HG02970 (cell line): ENCODE results near the gene SOX10.

Experiments
- ATAC-seq: cut with Tn5 transposase; IDR thresholded peaks from one replicate; pipeline ENCODE4 v1.9.1; 2021; ENCODE audit warnings: mild to moderate bottlenecking, moderate library complexity, moderate number of reproducible peaks; ENCODE audit not compliant: unreplicated experiment, low FRiP score

Gene SOX10

GRCh38 chr22:37983860-37984791, at the start of gene SOX10:
Gene SOX10, minus strand, starts transcription at chr22:37984555. Its CDS starts 771 bp downstream, at chr22:37983784.
- no peak for ATAC-seq

- ATAC-seq, result no peak
These were observed 49.3 kb upstream of the SOX10 start for GRCh38 chr22:38033522-38034277.

DNA sequence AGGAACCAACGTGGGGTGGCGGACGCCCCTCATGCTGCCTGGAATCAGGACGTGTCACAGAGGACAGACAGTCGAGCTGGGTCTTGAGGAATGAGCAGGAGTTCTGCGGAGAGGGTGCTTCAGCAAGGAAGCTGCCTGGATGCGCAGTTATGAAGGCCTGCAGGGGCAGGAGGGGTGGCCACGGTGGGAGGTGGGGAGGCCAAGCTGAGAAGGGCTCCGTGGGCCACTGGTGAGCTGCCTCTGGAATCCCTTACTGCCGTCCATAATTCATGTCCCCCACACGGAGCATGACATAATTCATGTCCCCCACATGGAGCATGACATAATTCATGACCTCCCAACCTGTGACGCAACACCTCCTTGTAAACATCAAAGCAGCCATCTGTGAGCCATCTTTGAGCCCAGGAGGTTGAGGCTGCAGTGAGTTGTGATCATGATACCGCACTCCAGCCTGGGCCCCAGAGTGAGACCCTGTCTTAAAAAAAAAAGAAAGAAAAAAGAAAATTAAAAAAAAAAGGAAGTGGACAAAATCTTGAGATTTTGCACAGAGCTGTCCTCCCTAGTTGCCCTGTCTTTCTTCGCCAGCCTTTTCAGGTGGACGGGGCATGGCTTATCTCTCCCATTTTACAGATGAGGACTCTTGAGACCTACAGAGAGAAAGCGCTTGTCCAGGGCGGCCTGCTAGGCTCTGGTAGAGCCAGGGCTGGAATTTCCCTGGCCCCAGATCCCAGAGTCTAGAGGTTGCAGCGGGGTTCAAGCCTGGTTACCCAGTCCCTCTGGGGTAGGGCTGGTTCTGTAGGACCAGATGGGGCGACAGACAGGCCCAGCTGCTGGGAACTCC, 48.5 kb upstream of the SOX10 start:
- ATAC-seq, result no peak

GRCh38 chr22:38031491-38031890, 47.1 kb upstream of the SOX10 start:
- no peak for ATAC-seq

- no peak for ATAC-seq
These were observed 46.2 kb upstream of the SOX10 start for GRCh38 chr22:38030311-38031133.

- no peak for ATAC-seq
These were observed 45.5 kb upstream of the SOX10 start for GRCh38 chr22:38029901-38030300.

DNA sequence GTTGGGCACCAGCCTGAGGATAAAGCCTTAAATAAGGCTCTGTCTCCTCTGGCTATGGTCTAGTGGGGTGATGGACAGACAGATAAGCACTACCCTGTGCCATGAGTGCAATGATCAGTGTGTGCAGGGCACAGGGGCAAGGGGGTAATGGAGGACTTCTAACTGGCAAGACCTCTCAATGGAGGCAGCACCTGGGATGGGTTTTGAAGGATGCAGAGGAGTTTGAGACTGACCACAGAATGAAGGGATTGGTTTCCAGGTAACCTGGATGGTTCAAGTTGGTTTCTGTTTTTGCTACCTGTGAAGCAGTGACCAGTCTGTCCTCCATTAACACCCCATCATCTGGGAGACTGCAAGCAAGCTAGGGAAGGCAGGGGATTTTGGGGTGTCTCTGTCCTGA, 45.0 kb upstream of the SOX10 start:
- ATAC-seq, result no peak

GRCh38 chr22:38028344-38029130, 44.2 kb upstream of the SOX10 start:
- ATAC-seq, result no peak

- ATAC-seq, result no peak
These were observed 43.1 kb upstream of the SOX10 start for GRCh38 chr22:38027487-38027886.

DNA sequence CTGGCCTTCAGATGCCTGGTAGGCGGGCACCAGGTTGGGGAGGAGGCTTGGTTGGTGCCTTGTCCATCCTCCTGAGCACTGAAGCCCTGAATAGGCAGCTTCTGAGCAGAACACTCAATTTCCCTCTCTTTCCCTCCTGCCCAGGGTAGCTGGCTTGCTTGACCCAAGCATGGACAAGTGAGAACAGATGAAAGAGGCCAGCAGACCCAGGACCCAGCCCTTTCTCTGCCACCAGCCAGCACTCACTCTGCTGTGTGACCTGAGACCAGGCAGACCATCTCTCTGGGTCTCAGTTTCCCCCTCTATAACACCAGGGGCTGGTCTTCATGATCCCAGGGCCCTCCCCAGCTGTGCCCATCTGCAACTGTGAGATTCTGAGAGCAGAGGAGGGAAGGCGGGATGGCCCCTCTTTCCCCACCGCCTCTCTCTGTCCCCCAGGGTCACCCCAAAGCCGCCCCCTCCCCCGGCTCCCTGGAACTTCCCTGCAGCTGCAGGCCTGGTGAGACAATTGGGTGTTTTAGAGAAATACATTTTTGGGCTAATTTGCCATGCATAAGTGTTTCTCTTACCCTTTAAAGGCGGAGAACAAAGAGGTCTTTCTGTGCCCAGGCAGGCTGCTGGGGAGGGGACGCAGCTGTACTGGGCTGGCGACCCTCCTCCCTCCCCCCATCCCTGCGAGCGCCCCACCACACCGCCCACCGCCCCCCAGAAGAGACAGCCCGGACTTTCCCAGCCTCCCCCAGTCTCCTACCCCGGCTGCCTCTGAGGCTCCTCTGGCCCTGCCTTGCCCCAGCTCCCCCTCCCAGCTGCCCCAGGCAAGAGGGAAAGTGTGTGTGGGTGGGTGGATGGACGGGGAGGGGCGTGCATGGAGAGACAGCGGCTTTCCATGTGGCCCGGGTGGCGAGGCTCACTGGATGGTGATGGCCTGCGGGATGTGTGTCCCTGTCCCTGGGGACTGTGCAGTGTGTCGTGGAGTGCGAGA, 42.1 kb upstream of the SOX10 start:
- ATAC-seq, result no peak

- no peak for ATAC-seq
These were observed 41.2 kb upstream of the SOX10 start for GRCh38 chr22:38025514-38025913.

DNA sequence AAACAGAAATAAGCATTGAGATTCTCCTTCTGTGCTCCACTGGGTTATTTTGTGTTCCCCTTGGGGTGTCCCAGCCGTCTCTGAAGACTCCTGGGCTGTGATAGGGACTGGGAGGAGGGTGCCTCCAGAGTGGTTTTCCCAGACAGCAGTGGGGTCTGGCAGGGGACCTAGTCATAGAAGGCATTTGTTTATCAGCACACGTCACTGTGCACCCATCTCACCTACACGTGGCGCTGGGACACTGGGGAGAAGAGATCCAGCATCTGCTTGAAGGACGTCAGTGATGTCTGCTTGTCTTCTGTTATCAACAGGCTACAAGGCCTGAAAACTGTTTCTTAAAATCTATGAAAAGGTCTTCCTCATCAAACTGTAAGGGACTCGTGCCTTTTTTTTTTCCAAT, 38.7 kb upstream of the SOX10 start:
- no peak for ATAC-seq

- ATAC-seq, result no peak
These were observed 36.9 kb upstream of the SOX10 start for GRCh38 chr22:38021206-38021605.

DNA sequence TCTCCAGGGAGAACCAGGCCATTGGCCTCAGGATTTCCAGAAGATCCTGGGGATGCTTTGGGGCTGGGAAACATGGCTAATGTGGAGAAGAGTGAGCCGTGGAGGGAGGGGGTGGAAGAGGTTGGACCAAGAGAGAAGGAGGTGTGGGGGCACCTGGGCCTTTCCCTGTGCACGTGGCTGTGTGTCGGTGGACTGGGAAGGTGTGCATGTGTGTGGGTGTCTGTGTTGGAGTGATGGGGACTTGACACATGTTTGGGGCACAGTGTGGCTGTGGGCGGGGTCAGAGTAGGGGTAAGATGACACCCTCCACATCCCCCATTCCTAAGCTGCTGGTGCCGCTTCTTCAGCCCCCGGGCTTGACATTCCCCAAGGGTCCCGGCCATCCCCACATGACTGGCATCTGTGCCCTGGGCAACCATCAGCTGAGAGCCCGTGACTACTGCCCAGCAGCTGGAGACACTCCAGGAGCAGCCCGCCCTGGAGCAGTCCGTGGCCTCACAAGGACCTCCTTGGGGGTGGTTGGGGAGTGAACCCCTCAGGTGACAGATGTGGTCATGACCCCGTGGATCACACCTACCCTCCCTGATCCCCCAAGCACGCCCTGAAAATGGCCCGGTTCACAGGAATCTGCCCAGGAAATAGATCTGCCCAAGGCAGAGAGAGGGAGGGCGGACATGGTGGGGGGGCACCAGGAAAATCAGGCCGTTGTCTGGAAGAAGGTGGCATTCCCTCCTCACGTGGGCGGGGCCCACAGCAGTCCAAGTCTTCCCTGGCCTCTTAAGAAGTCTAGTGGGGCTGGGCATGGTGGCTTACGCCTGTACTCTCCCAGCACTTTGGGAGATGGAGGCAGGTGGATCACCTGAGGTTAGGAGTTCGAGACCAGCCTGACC, 34.8 kb upstream of the SOX10 start:
- no peak for ATAC-seq

DNA sequence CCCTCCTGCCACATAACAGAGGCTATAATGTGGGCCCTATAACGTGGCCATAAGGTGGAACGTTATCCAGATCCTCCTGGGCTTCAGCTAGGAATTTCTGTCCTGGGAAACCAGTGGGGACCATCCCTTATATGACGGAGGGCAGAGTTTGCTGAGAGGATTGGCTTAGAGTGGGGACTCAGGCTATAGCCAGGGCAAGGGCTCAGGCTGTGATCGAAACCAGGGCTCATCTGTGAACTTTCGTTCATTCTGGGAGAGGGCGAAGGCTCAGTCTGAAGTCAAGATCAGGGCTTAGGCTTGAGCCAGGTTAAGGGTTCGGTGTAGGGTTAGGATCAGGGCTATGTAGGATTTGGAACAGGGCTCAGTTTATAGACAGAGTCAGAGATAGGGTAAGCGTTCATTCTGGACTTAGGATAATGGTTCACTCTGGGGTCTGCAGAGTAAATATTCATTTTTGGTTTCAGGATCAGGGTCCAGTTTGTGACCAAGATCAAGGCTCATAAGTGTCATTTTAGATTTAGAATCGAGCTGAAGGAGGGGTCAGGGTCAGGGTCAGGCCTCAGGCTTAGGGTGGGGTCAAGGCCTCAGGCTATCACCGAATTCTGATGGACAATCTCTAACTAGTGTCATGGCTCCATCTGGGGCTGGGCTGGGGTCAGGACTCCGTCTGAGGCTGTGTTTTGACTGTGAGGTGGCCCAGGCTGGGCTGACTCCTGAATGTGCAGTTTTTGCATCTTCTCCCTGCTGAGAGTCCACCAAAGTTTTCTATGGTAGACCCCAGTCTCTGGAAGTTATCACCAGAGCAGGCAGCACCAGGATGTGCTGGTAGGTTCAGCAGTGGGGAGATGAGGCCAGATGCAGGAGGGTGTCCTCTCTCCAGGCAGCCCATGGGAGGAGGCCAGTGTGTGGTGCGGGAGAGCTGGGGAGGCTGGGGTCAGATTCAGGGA, 33.9 kb upstream of the SOX10 start:
- no peak for ATAC-seq
